Duodenal mucosa (tissue), 2 donors: ENCODE data around the gene DHX30.

Source experiments
- H3K27ac ChIP-seq: one replicate; pipeline ENCODE4 v1.7.0; 2013; ENCODE audit warnings: low read depth, low read length
- H3K27me3 ChIP-seq, 2 donors: one replicate each; pipeline ENCODE4 v1.7.0; 2013; ENCODE audit warnings: low read length in 2 of 2, control low read depth in 1 of 2; ENCODE audit not compliant: insufficient read depth in 2 of 2, control insufficient read depth in 1 of 2
- H3K36me3 ChIP-seq, 2 donors: one replicate each; pipeline ENCODE4 v1.7.0; 2013; ENCODE audit warnings: low read length in 2 of 2, control low read depth in 1 of 2; ENCODE audit not compliant: insufficient read depth in 2 of 2, control insufficient read depth in 1 of 2
- H3K4me1 ChIP-seq, 2 donors: one replicate each; pipeline ENCODE4 v1.7.0; 2013; ENCODE audit warnings: low read length in 2 of 2, control low read depth in 1 of 2; ENCODE audit not compliant: insufficient read depth in 2 of 2, control insufficient read depth in 1 of 2
- H3K4me3 ChIP-seq, 2 donors: one replicate each; pipeline ENCODE4 v1.7.0; 2013; ENCODE audit warnings: low read length in 2 of 2, low read depth in 1 of 2
- H3K9ac ChIP-seq, 2 donors: one replicate each; pipeline ENCODE4 v1.7.0; 2013; ENCODE audit warnings: low read length in 2 of 2, low read depth in 1 of 2
- H3K9me3 ChIP-seq, 2 donors: one replicate each; pipeline ENCODE4 v1.7.0; 2013; ENCODE audit warnings: low read length in 2 of 2, control low read depth in 1 of 2; ENCODE audit not compliant: control insufficient read depth in 1 of 2

Gene DHX30

GRCh38 chr3:47846186-47846879 is 43.4 kb downstream of the DHX30 start:
- H3K27me3 ChIP-seq, result no peaks in the 10 kb centered on the region
- H3K27ac ChIP-seq, result no peak overlapping the region
- no peaks in the 10 kb centered on the region for H3K4me1 ChIP-seq
- no peak overlapping the region for H3K9ac ChIP-seq
- no peaks in the 10 kb centered on the region for H3K9me3 ChIP-seq
- H3K4me3 ChIP-seq, result no peak overlapping the region
- peaks cover 67 to 96% of the 10 kb centered on the region in 2 donors for H3K36me3 ChIP-seq

- peaks cover 66 to 95% of the 10 kb centered on the region in 2 donors for H3K36me3 ChIP-seq
- H3K4me3 ChIP-seq, result no peak overlapping the region
- no peak overlapping the region for H3K27ac ChIP-seq
- H3K9ac ChIP-seq, result no peak overlapping the region
- no peaks in the 10 kb centered on the region for H3K27me3 ChIP-seq
- H3K9me3 ChIP-seq, result no peaks in the 10 kb centered on the region
- H3K4me1 ChIP-seq, result no peaks in the 10 kb centered on the region
These were observed 43.9 kb downstream of the DHX30 start for GRCh38 chr3:47846880-47847248.

GRCh38 chr3:47847260-47847659 is 44.3 kb downstream of the DHX30 start:
- no peak overlapping the region for H3K9ac ChIP-seq
- no peaks in the 10 kb centered on the region for H3K4me1 ChIP-seq
- no peak overlapping the region for H3K27ac ChIP-seq
- no peak overlapping the region for H3K4me3 ChIP-seq
- H3K27me3 ChIP-seq, result no peaks in the 10 kb centered on the region
- peaks cover 67 to 93% of the 10 kb centered on the region in 2 donors for H3K36me3 ChIP-seq
- no peaks in the 10 kb centered on the region for H3K9me3 ChIP-seq

GRCh38 chr3:47847801-47848518 is 45.0 kb downstream of the DHX30 start:
- H3K9me3 ChIP-seq, result no peaks in the 10 kb centered on the region
- H3K4me3 ChIP-seq, result no peak overlapping the region

GRCh38 chr3:47848599-47849117 is 45.7 kb downstream of the DHX30 start:
- H3K9ac ChIP-seq, result no peak overlapping the region
- no peak overlapping the region for H3K27ac ChIP-seq
- no peaks in the 10 kb centered on the region for H3K9me3 ChIP-seq
- H3K4me1 ChIP-seq, result no peaks in the 10 kb centered on the region
- H3K4me3 ChIP-seq, result no peak overlapping the region
- peaks cover 57 to 93% of the 10 kb centered on the region in 2 donors for H3K36me3 ChIP-seq
- H3K27me3 ChIP-seq, result no peaks in the 10 kb centered on the region

More at GRCh38 chr3:47847801-47848518, 45.0 kb downstream of the DHX30 start:
- no peaks in the 10 kb centered on the region for H3K27me3 ChIP-seq
- H3K9ac ChIP-seq, result no peak overlapping the region
- H3K27ac ChIP-seq, result no peak overlapping the region
- H3K36me3 ChIP-seq, result peaks cover 61 to 94% of the 10 kb centered on the region in 2 donors
- H3K4me1 ChIP-seq, result no peaks in the 10 kb centered on the region

GRCh38 chr3:47849186-47849698 is 46.3 kb downstream of the DHX30 start:
- H3K4me1 ChIP-seq, result no peaks in the 10 kb centered on the region
- H3K9ac ChIP-seq, result no peak overlapping the region
- no peak overlapping the region for H3K27ac ChIP-seq
- no peaks in the 10 kb centered on the region for H3K9me3 ChIP-seq
- H3K36me3 ChIP-seq, result peaks cover 56 to 93% of the 10 kb centered on the region in 2 donors
- no peaks in the 10 kb centered on the region for H3K27me3 ChIP-seq
- H3K4me3 ChIP-seq, result no peak overlapping the region

- Histone ChIP-seq H3K27ac (no peak overlapping the region), H3K4me3 (no peak overlapping the region), H3K4me1 (no peaks in the 10 kb centered on the region), H3K9me3 (no peaks in the 10 kb centered on the region), H3K27me3 (no peaks in the 10 kb centered on the region), H3K9ac (no peak overlapping the region), H3K36me3 (peaks cover 50 to 93% of the 10 kb centered on the region in 2 donors)
These were observed 47.0 kb downstream of the DHX30 start for GRCh38 chr3:47849699-47850563.

- Histone ChIP-seq H3K9ac (no peak overlapping the region), H3K36me3 (peaks cover 55 to 95% of the 10 kb centered on the region in 2 donors), H3K9me3 (no peaks in the 10 kb centered on the region), H3K4me1 (no peaks in the 10 kb centered on the region), H3K4me3 (no peak overlapping the region), H3K27ac (no peak overlapping the region), H3K27me3 (no peaks in the 10 kb centered on the region)
These were observed 47.8 kb downstream of the DHX30 start for GRCh38 chr3:47850564-47851410.

GRCh38 chr3:47851888-47852603 is 49.1 kb downstream of the DHX30 start:
- no peak overlapping the region for H3K4me3 ChIP-seq
- H3K4me1 ChIP-seq, result no peaks in the 10 kb centered on the region
- H3K27ac ChIP-seq, result no peak overlapping the region
- no peaks in the 10 kb centered on the region for H3K9me3 ChIP-seq
- no peaks in the 10 kb centered on the region for H3K27me3 ChIP-seq
- peaks cover 51 to 94% of the 10 kb centered on the region in 2 donors for H3K36me3 ChIP-seq
- H3K9ac ChIP-seq, result no peak overlapping the region
